AG09309 (cell line): ENCODE measurements around the gene CPNE4.
A peak's percentile ranks its signal among the peaks of the same experiment; 100 is the strongest.

Experiments used
- DNase-seq: peaks from one replicate; pipeline ENCODE4 v3.0.0-alpha.2; 2010; ENCODE audit warnings: low read depth
- H3K4me3 ChIP-seq: 2 replicates; pipeline ENCODE4 v1.5.1; 2011; ENCODE audit warnings: mild to moderate bottlenecking, low read depth, low read length, moderate library complexity; ENCODE audit not compliant: control insufficient read depth
- CTCF ChIP-seq: IDR thresholded peaks from 2 replicates; pipeline ENCODE4 v1.5.1; 2011; ENCODE audit warnings: mild to moderate bottlenecking, low read depth, low read length, inconsistent platforms; ENCODE audit not compliant: insufficient read depth, control insufficient read depth; ENCODE audit errors: missing control alignments

CPNE4 gene

GRCh38 chr3:131535596-131535995, 499.2 kb downstream of the CPNE4 start:
- peak; percentile 41 for DNase-seq
- TF ChIP-seq CTCF, result no peak
- H3K4me3 ChIP-seq, result no peak overlapping the region

GRCh38 chr3:131535131-131535530, 499.7 kb downstream of the CPNE4 start:
- no peak for TF ChIP-seq CTCF
- peak; percentile 66 for DNase-seq
- no peak overlapping the region for H3K4me3 ChIP-seq

- TF ChIP-seq CTCF, result no peak
- H3K4me3 ChIP-seq, result no peak overlapping the region
- no peak for DNase-seq
Observed at GRCh38 chr3:131532645-131533044, 502.2 kb downstream of the CPNE4 start.

- DNase-seq, result no peak
- no peak overlapping the region for H3K4me3 ChIP-seq
- TF ChIP-seq CTCF, result no peak
Observed at GRCh38 chr3:131530843-131531242, 504.0 kb downstream of the CPNE4 start.

GRCh38 chr3:131530388-131530787, 504.4 kb downstream of the CPNE4 start:
- no peak overlapping the region for H3K4me3 ChIP-seq

GRCh38 chr3:131526801-131527347, 507.9 kb downstream of the CPNE4 start:
- peak overlapping the region; percentile 24 for H3K4me3 ChIP-seq
- TF ChIP-seq CTCF, result peak; percentile 57
- DNase-seq, result no peak

More at GRCh38 chr3:131530388-131530787, 504.4 kb downstream of the CPNE4 start:
- DNase-seq, result no peak
- no peak for TF ChIP-seq CTCF

GRCh38 chr3:131518680-131519079, 516.1 kb downstream of the CPNE4 start:
- TF ChIP-seq CTCF, result no peak
- no peak for DNase-seq
- no peak overlapping the region for H3K4me3 ChIP-seq
